GM12864 (cell line): ENCODE data around the gene SMOC2.

ENCODE experiments used
- DNase-seq: peaks from one replicate; pipeline ENCODE4 v3.0.0-alpha.2; 2011; ENCODE audit warnings: low read depth
- H3K4me3 ChIP-seq: 2 replicates; pipeline ENCODE4 v1.5.1; 2011; ENCODE audit warnings: mild to moderate bottlenecking, low read depth, low read length, control low read depth
- CTCF ChIP-seq: IDR thresholded peaks from 2 replicates; pipeline ENCODE4 v1.5.1; 2011; ENCODE audit warnings: low read depth, mild to moderate bottlenecking, moderate library complexity, low read length, control low read depth, inconsistent platforms; ENCODE audit errors: missing control alignments

Gene SMOC2

DNA sequence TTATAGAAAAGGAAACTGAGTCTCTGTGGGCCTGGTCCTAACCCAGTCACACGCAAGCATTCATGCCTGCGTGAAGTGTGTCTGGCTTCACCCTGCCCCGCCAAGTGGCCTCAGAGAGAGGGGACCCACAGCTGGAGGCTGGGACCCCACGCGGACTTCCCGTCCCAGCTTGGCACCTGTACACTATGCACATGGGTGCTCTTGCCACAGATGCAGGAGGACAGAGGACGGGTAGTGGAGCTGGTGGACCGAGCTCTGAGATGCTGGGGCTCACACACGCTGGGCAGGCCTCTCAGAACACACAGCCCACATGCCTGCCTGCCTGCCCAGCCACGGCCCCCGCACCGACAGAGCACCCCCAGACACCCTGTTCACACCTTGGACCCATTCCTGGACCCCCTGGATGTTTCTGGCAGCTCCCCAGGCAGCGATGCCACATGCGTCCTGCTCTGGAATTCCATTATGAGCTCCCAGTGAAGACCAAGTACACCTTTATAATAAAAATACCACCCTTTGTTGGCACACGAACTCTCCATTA, 24.9 kb upstream of the SMOC2 start:
- H3K4me3 ChIP-seq, result no peak overlapping the region
- TF ChIP-seq CTCF, result no peak
- no peak for DNase-seq

GRCh38 chr6:168416531-168416930, 24.5 kb upstream of the SMOC2 start:
- no peak overlapping the region for H3K4me3 ChIP-seq
- DNase-seq, result no peak
- TF ChIP-seq CTCF, result no peak

DNA sequence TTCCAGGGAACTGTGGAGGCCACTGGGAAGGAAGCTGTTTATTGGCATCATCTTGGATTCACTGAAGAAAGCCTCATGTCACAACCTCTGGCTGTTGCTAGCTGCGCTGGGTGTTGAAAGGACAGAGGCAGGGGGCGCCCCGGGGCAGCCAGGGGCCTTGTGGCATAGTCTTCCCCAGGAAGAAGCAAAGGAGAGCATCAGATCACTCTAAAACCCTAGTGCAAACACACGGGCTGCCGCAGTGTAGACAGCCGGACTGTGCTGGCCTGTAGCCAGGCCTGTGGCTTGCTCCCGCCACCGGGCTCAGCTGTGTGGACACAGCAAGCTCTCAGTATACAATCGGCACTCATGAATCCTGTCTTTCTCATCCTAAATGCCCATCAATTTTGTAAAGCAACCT, 23.8 kb upstream of the SMOC2 start:
- no peak for DNase-seq
- H3K4me3 ChIP-seq, result no peak overlapping the region
- no peak for TF ChIP-seq CTCF

GRCh38 chr6:168417679-168418557, 23.1 kb upstream of the SMOC2 start:
- no peak overlapping the region for H3K4me3 ChIP-seq
- no peak for TF ChIP-seq CTCF
- DNase-seq, result no peak

GRCh38 chr6:168418711-168419121, 22.3 kb upstream of the SMOC2 start:
- DNase-seq, result no peak
- no peak overlapping the region for H3K4me3 ChIP-seq
- no peak for TF ChIP-seq CTCF

GRCh38 chr6:168419569-168419968, 21.4 kb upstream of the SMOC2 start:
- no peak overlapping the region for H3K4me3 ChIP-seq
- no peak for TF ChIP-seq CTCF
- no peak for DNase-seq

DNA sequence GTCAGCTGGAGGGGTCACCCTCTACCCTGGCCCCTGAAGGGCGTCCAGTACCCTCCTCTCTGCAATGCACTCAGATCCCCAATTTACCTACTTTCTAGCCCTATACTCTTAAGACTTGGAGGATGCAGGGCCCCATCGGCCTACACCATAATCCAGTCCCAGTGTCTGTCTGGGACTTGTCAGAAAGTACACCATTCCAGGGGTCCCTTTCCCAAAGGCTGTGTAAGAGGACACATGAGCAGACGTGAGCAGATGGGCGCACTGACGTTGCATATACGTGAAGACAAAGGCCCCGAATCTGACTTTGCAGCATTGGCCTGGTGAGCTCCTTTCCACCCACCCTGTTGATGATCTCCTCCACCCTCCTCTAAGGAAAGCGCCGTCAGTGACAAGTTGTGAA, 20.9 kb upstream of the SMOC2 start:
- H3K4me3 ChIP-seq, result no peak overlapping the region
- TF ChIP-seq CTCF, result no peak
- DNase-seq, result no peak
